Measurements from ENCODE around the gene AKT3.

- TF ChIP-seq TAF1 (IDR thresholded peaks at IDR 0.05; ENCODE audit: low read depth, low read length), result no peak
- TF ChIP-seq POLR2AphosphoS5 (IDR thresholded peaks at IDR 0.05; ENCODE audit: low read depth, low read length), result no peak
Observed at GRCh38 chr1:243734308-243734695, 115.7 kb downstream of the AKT3 start.

All from GM12891 (cell line).